IMR-90 (cell line): ENCODE results near the gene CP. TPM values are rescaled to one million over a fixed set of nuclear protein-coding genes. Genes with fewer than 3 reads are reported as not detected.
"Not testable (repeated sequence)": the region's sequence is repeated elsewhere in the genome, so short reads cannot be mapped to it uniquely, and the experiment has no call there.

Experiments used
- ATAC-seq: fragments of 200-7000 bp; cut with Tn5 transposase; 2 replicates; pipeline ENCODE4 v1.9.1; 2020; ENCODE audit warnings: low read depth, mild to moderate bottlenecking, moderate library complexity
- BruUV-seq: library from RNA; stranded (reverse); fragments of 400-500 nt; replicated peaks from 2 replicates; lab custom pipeline; 2021; lab: Mats Ljungman, UMichigan
- CTCF ChIA-PET: fragments of 300-600 bp; formaldehyde crosslinking; extraction: SDS; loops from one replicate; lab custom pipeline; 2021; ENCODE audit warnings: antibody characterized with exemption; lab: Yijun Ruan, JAX
- POLR2A ChIA-PET: fragments of 300-600 bp; sonication (Branson Sonifier 250); formaldehyde crosslinking; loops from one replicate; lab custom pipeline; 2022; ENCODE audit warnings: antibody characterized with exemption; ENCODE audit not compliant: unreplicated experiment; lab: Charles Lee
- DNase-seq: peaks from one replicate; pipeline ENCODE4 v3.0.0; 2013
- H2AFZ ChIP-seq: replicated peaks from 2 replicates; pipeline ENCODE3; 2013; ENCODE audit warnings: low read length, mild to moderate bottlenecking; ENCODE audit not compliant: poor library complexity
- H2AK5ac ChIP-seq: 2 replicates; pipeline ENCODE4 v1.6.1; 2013; ENCODE audit warnings: low read depth, low read length, inconsistent platforms
- H2AK9ac ChIP-seq: replicated peaks from 2 replicates; pipeline ENCODE3; 2013; ENCODE audit warnings: mild to moderate bottlenecking, low read depth, low read length, moderate library complexity; ENCODE audit not compliant: poor library complexity
- H2BK120ac ChIP-seq: 2 replicates; pipeline ENCODE4 v1.6.1; 2013; ENCODE audit warnings: low read depth, low read length, inconsistent platforms
- H2BK15ac ChIP-seq: 3 replicates; pipeline ENCODE4 v1.6.1; 2013; ENCODE audit warnings: low read depth, low read length, inconsistent platforms
- H2BK20ac ChIP-seq: 2 replicates; pipeline ENCODE4 v1.6.1; 2013; ENCODE audit warnings: low read depth, mild to moderate bottlenecking, inconsistent platforms, low read length, moderate library complexity
- H2BK5ac ChIP-seq: 2 replicates; pipeline ENCODE4 v1.6.1; 2013; ENCODE audit warnings: mild to moderate bottlenecking, low read depth, low read length, inconsistent platforms; ENCODE audit not compliant: poor library complexity, severe bottlenecking
- H3K14ac ChIP-seq: replicated peaks from 2 replicates; pipeline ENCODE4 v1.6.1; 2013; ENCODE audit warnings: low read depth, low read length, inconsistent platforms
- H3K18ac ChIP-seq: 2 replicates; pipeline ENCODE4 v1.6.1; 2013; ENCODE audit warnings: low read depth, low read length, control low read depth
- H3K23ac ChIP-seq: 2 replicates; pipeline ENCODE4 v1.6.1; 2013; ENCODE audit warnings: low read depth, low read length, inconsistent platforms
- H3K27ac ChIP-seq: 2 replicates; pipeline ENCODE4 v1.5.1; 2013; ENCODE audit warnings: mild to moderate bottlenecking, control low read depth, low read length; ENCODE audit not compliant: insufficient read depth
- H3K27me3 ChIP-seq: 2 replicates; pipeline ENCODE4 v1.6.1; 2013; ENCODE audit warnings: low read length; ENCODE audit not compliant: control insufficient read depth, insufficient read depth
- H3K36me3 ChIP-seq: 2 replicates; pipeline ENCODE4 v1.6.1; 2013; ENCODE audit warnings: low read length, mixed read lengths; ENCODE audit not compliant: control insufficient read depth, insufficient read depth
- H3K4ac ChIP-seq: 2 replicates; pipeline ENCODE4 v1.6.1; 2013; ENCODE audit warnings: low read depth, low read length, inconsistent platforms
- H3K4me1 ChIP-seq: 2 replicates; pipeline ENCODE4 v1.6.1; 2013; ENCODE audit warnings: low read length, mixed read lengths; ENCODE audit not compliant: control insufficient read depth, insufficient read depth
- H3K4me2 ChIP-seq: 2 replicates; pipeline ENCODE4 v1.6.1; 2013; ENCODE audit warnings: low read depth, mild to moderate bottlenecking, control low read depth, low read length, moderate library complexity
- H3K4me3 ChIP-seq: 2 replicates; pipeline ENCODE4 v1.5.1; 2013; ENCODE audit warnings: low read depth, mild to moderate bottlenecking, control low read depth, low read length, moderate library complexity; ENCODE audit not compliant: insufficient read depth
- H3K56ac ChIP-seq: 2 replicates; pipeline ENCODE4 v1.6.1; 2013; ENCODE audit warnings: low read length, inconsistent platforms; ENCODE audit not compliant: insufficient read depth; ENCODE audit errors: extremely low read depth
- H3K79me1 ChIP-seq, 2 experiments: 2 replicates each; pipeline ENCODE4 v1.6.1; 2013; ENCODE audit warnings: low read length in 2 of 2, inconsistent platforms in 1 of 2, low read depth in 1 of 2
- H3K9ac ChIP-seq: 2 replicates; pipeline ENCODE4 v1.6.1; 2013; ENCODE audit warnings: low read depth, low read length, control low read depth
- H3K9me1 ChIP-seq: 2 replicates; pipeline ENCODE4 v1.6.1; 2013; ENCODE audit warnings: low read length, inconsistent platforms; ENCODE audit not compliant: insufficient read depth
- H3K9me3 ChIP-seq: 2 replicates; pipeline ENCODE4 v1.6.1; 2013; ENCODE audit warnings: low read length; ENCODE audit not compliant: control insufficient read depth, insufficient read depth
- H4K20me1 ChIP-seq: 2 replicates; pipeline ENCODE4 v1.6.1; 2013; ENCODE audit warnings: low read length, inconsistent platforms; ENCODE audit not compliant: insufficient read depth
- H4K5ac ChIP-seq: 2 replicates; pipeline ENCODE4 v1.6.1; 2013; ENCODE audit warnings: mild to moderate bottlenecking, low read depth, low read length, control low read depth
- H4K8ac ChIP-seq, 2 experiments: 2 replicates each; pipeline ENCODE4 v1.6.1; 2013; ENCODE audit warnings: low read depth in 2 of 2, low read length in 2 of 2, control low read depth in 1 of 2, inconsistent platforms in 1 of 2
- H4K91ac ChIP-seq: 2 replicates; pipeline ENCODE4 v1.6.1; 2013; ENCODE audit warnings: low read depth, low read length, inconsistent platforms; ENCODE audit not compliant: insufficient read depth
- WGBS, 2 experiments: methylation state at CpG; one replicate each; pipeline versions ENCODE4 v1.1.5 to v1.1.7; 2013; ENCODE audit warnings: missing lambda C conversion rate in 2 of 2; ENCODE audit not compliant: insufficient read length in 1 of 2; ENCODE audit errors: extremely low coverage in 2 of 2; 5-methylcytosine and 5-hydroxymethylcytosine counted together
- dilution Hi-C: fragments of 300-500 bp; cut with HindIII; formaldehyde crosslinking; loops from one replicate; pipeline ENCODE4 v1.14.3; 2018; ENCODE audit warnings: low sequenced_read_pairs; ENCODE audit not compliant: unreplicated experiment
- in situ Hi-C: fragments of 300-500 bp; cut with MboI; formaldehyde crosslinking; loops from 3 replicates; pipeline ENCODE4 v1.14.3; 2019; ENCODE audit warnings: low sequenced_read_pairs, inconsistent platforms, mixed read lengths
- intact Hi-C: fragments of 100-400 bp; cut with micrococcal nuclease; formaldehyde crosslinking; loops from 2 replicates; pipeline ENCODE4 v1.10.0; 2022
- polyA plus RNA-seq, 3 experiments: library from polyadenylated mRNA; depleted of rRNA; stranded (reverse); fragments of >200 nt; gene quantifications; 2 replicates each; pipeline ENCODE4 v1.2.3, GENCODE V29; 2012; ENCODE audit warnings: low replicate concordance in 1 of 3
- total RNA-seq: library from RNA; depleted of rRNA; stranded (reverse); fragments of >200 nt; gene quantifications from 2 replicates; pipeline ENCODE4 v1.2.3, GENCODE V29; 2012

Gene CP
- total and polyA plus RNA-seq, 2 of the 4 experiments (the other 2 are of a cell fraction) = not detected

DNA sequence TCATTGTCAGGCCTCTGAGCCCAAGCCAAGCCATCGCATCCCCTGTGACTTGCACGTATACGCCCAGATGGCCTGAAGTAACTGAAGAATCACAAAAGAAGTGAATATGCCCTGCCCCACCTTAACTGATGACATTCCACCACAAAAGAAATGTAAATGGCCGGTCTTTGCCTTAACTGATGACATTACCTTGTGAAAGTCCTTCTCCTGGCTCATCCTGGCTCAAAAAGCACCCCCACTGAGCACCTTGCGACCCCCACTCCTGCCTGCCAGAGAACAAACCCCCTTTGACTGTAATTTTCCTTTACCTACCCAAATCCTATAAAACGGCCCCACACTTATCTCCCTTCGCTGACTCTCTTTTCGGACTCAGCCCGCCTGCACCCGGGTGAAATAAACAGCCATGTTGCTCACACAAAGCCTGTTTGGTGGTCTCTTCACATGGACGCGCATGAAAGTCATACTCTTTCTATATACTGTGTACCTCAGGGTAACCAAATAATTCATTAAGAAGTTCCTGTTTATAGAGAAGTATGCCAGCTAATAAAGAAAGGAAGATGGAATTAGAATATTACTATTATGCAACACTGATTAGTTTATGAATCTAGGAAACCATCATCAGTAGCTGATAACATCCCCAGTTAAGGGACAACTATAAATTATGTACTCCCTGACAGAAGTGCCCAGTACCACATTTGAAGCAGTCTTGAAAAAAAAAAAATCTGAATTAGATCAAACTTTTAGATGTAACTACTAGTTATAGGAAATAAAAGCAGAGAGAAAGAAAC, 24.6 kb downstream of the CP start:
- BruUV-seq, H3K4ac ChIP-seq, DNase-seq, H2BK15ac ChIP-seq, H3K23ac ChIP-seq, H4K8ac ChIP-seq, ATAC-seq, H3K9me1 ChIP-seq, H3K18ac ChIP-seq, H3K27me3 ChIP-seq, H2AFZ ChIP-seq, dilution Hi-C loops, intact Hi-C loops, H3K14ac ChIP-seq, H2BK5ac ChIP-seq, H4K5ac ChIP-seq, H3K9me3 ChIP-seq, H4K91ac ChIP-seq, H3K56ac ChIP-seq, H3K4me2 ChIP-seq, H3K79me1 ChIP-seq, H4K20me1 ChIP-seq, H3K4me3 ChIP-seq, H2BK20ac ChIP-seq, in situ Hi-C loops, H3K9ac ChIP-seq, H3K27ac ChIP-seq, H3K36me3 ChIP-seq, H2AK9ac ChIP-seq, H3K4me1 ChIP-seq, H2AK5ac ChIP-seq: not testable (repeated sequence)
- POLR2A ChIA-PET = interaction anchor here (0.6 kb wide), 1 partner anchor 18 kb away, joined by 4 read pairs; no protein-coding TSS in a partner anchor
- H2BK120ac ChIP-seq = 0 out of 2 replicates have a peak overlapping the region, but pooled peaks have one; percentile 66
- CTCF ChIA-PET = interaction anchor here (0.5 kb wide), 1 partner anchor 138 kb away, joined by 3 read pairs; no protein-coding TSS in a partner anchor
- 60% methylated on average over 2 of the region's 12 CpGs; no CpG with 5 or more reads in 1 of the 2 experiments for WGBS, 2 experiments
